ENCODE results near the gene RHOT1. TPM values are rescaled to one million over a fixed set of nuclear protein-coding genes. Genes with fewer than 3 reads are reported as not detected.
"Not testable (repeated sequence)": the region's sequence is repeated elsewhere in the genome, so short reads cannot be mapped to it uniquely, and the experiment has no call there.

Gene RHOT1
- 131 TPM for total RNA-seq

- peak; percentile 53 for DNase-seq
These were observed at the start of gene RHOT1 for GRCh38 chr17:32142038-32142856. Gene RHOT1 (plus strand): TSS chr17:32142502. CDS start chr17:32142693, 191 bp downstream.

GRCh38 chr17:32099686-32100085 lies 42.6 kb upstream of the RHOT1 start:
- DNase-seq, result no peak

- not testable (repeated sequence) for DNase-seq
These were observed 42.0 kb upstream of the RHOT1 start for GRCh38 chr17:32100323-32100722.

GRCh38 chr17:32100971-32101631 lies 41.2 kb upstream of the RHOT1 start:
- no peak for DNase-seq

- no peak for DNase-seq
These were observed 40.1 kb upstream of the RHOT1 start for GRCh38 chr17:32102172-32102571.

- DNase-seq, result no peak
These were observed 39.6 kb upstream of the RHOT1 start for GRCh38 chr17:32102646-32103186.

GRCh38 chr17:32103476-32104113 lies 38.7 kb upstream of the RHOT1 start:
- DNase-seq, result no peak

- DNase-seq, result no peak
These were observed 38.1 kb upstream of the RHOT1 start for GRCh38 chr17:32104158-32104557.

GRCh38 chr17:32106471-32106981 lies 35.8 kb upstream of the RHOT1 start:
- not testable (repeated sequence) for DNase-seq

GRCh38 chr17:32107194-32107593 lies 35.1 kb upstream of the RHOT1 start:
- DNase-seq, result not testable (repeated sequence)

GRCh38 chr17:32110596-32110995 lies 31.7 kb upstream of the RHOT1 start:
- no peak for DNase-seq

- no peak for DNase-seq
These were observed 31.0 kb upstream of the RHOT1 start for GRCh38 chr17:32111141-32111771.

- no peak for DNase-seq
These were observed 29.9 kb upstream of the RHOT1 start for GRCh38 chr17:32112416-32112815.

- DNase-seq, result no peak
These were observed 27.8 kb upstream of the RHOT1 start for GRCh38 chr17:32114536-32114935.

GRCh38 chr17:32115546-32115945 lies 26.8 kb upstream of the RHOT1 start:
- DNase-seq, result not testable (repeated sequence)

- DNase-seq, result no peak
These were observed 25.4 kb upstream of the RHOT1 start for GRCh38 chr17:32116937-32117336.

GRCh38 chr17:32117399-32117798 lies 24.9 kb upstream of the RHOT1 start:
- no peak for DNase-seq

GRCh38 chr17:32118088-32118487 lies 24.2 kb upstream of the RHOT1 start:
- not testable (repeated sequence) for DNase-seq

GRCh38 chr17:32118835-32119234 lies 23.5 kb upstream of the RHOT1 start:
- no peak for DNase-seq

GRCh38 chr17:32120141-32120540 lies 22.2 kb upstream of the RHOT1 start:
- DNase-seq, result no peak

GRCh38 chr17:32120716-32121115 lies 21.6 kb upstream of the RHOT1 start:
- DNase-seq, result no peak

- no peak for DNase-seq
These were observed 18.5 kb upstream of the RHOT1 start for GRCh38 chr17:32123782-32124181.

Measured in occipital lobe (tissue), 2 donors.